SH-SY5Y (cell line): ENCODE measurements around the gene PRR14L.

Source experiments
- GATA2 ChIP-seq: IDR thresholded peaks from 2 replicates; pipeline ENCODE4 v1.6.1; 2011; ENCODE audit warnings: mild to moderate bottlenecking, low read depth, low read length
- GATA3 ChIP-seq: IDR thresholded peaks from 2 replicates; pipeline ENCODE4 v1.6.1; 2011; ENCODE audit warnings: low read depth, mild to moderate bottlenecking, low read length, moderate library complexity

- TF ChIP-seq GATA2 (no peak), GATA3 (no peak)
Observed at GRCh38 chr22:31753005-31753633, 3.2 kb upstream of the PRR14L start.
